ENCODE results near the gene PIWIL4. TPM values are rescaled to one million over a fixed set of nuclear protein-coding genes. Genes with fewer than 3 reads are reported as not detected.
A peak's percentile ranks its signal among the peaks of the same experiment; 100 is the strongest.

PIWIL4 gene
- total RNA-seq, 2 donors from 2014 or later = 0.48 to 1.1 TPM

GRCh38 chr11:94585399-94585798 lies 18.2 kb downstream of the PIWIL4 start:
- Mint-ChIP-seq H3K4me1 (no peaks in the 10 kb centered on the region), H3K9me3 (no peaks in the 10 kb centered on the region), H3K4me3 (no peak overlapping the region), H3K27me3 (peaks cover 4% of the 10 kb centered on the region), H3K36me3 (ENCODE audit: low read depth) (no peaks in the 10 kb centered on the region), H3K27ac (no peak overlapping the region)
- ATAC-seq (replicated peaks) = no peak

- no peak overlapping the region for H3K27ac Mint-ChIP-seq
- no peak for ATAC-seq (replicated peaks)
- H3K9me3 Mint-ChIP-seq = no peaks in the 10 kb centered on the region
- H3K27me3 Mint-ChIP-seq = no peaks in the 10 kb centered on the region
- no peaks in the 10 kb centered on the region for H3K36me3 Mint-ChIP-seq (ENCODE audit: low read depth)
- H3K4me1 Mint-ChIP-seq = no peaks in the 10 kb centered on the region
- no peak overlapping the region for H3K4me3 Mint-ChIP-seq
These were observed 19.4 kb downstream of the PIWIL4 start for GRCh38 chr11:94586546-94586945.

GRCh38 chr11:94586978-94587377 lies 19.8 kb downstream of the PIWIL4 start:
- Mint-ChIP-seq H3K4me1 (no peaks in the 10 kb centered on the region), H3K4me3 (no peak overlapping the region), H3K9me3 (no peaks in the 10 kb centered on the region), H3K27ac (no peak overlapping the region), H3K36me3 (ENCODE audit: low read depth) (no peaks in the 10 kb centered on the region), H3K27me3 (no peaks in the 10 kb centered on the region)
- ATAC-seq (replicated peaks) = no peak

- Mint-ChIP-seq H3K9me3 (no peaks in the 10 kb centered on the region), H3K36me3 (ENCODE audit: low read depth) (no peaks in the 10 kb centered on the region), H3K27me3 (no peaks in the 10 kb centered on the region), H3K4me1 (no peaks in the 10 kb centered on the region), H3K4me3 (no peak overlapping the region), H3K27ac (no peak overlapping the region)
- no peak for ATAC-seq (replicated peaks)
These were observed 21.3 kb downstream of the PIWIL4 start for GRCh38 chr11:94588366-94588942.

- no peak overlapping the region for H3K4me3 Mint-ChIP-seq
- ATAC-seq (replicated peaks) = no peak
- no peaks in the 10 kb centered on the region for H3K27me3 Mint-ChIP-seq
- no peak overlapping the region for H3K27ac Mint-ChIP-seq
- no peaks in the 10 kb centered on the region for H3K36me3 Mint-ChIP-seq (ENCODE audit: low read depth)
- H3K4me1 Mint-ChIP-seq = no peaks in the 10 kb centered on the region
- no peaks in the 10 kb centered on the region for H3K9me3 Mint-ChIP-seq
These were observed 23.3 kb downstream of the PIWIL4 start for GRCh38 chr11:94590352-94591041.

- Mint-ChIP-seq H3K9me3 (no peaks in the 10 kb centered on the region), H3K36me3 (ENCODE audit: low read depth) (no peaks in the 10 kb centered on the region), H3K4me1 (no peaks in the 10 kb centered on the region), H3K4me3 (no peak overlapping the region), H3K27me3 (no peaks in the 10 kb centered on the region), H3K27ac (no peak overlapping the region)
- ATAC-seq (replicated peaks) = peak; percentile 42
These were observed 25.9 kb downstream of the PIWIL4 start for GRCh38 chr11:94593030-94593429.

GRCh38 chr11:94595076-94595475 lies 27.9 kb downstream of the PIWIL4 start:
- no peak for ATAC-seq (replicated peaks)
- H3K27me3 Mint-ChIP-seq = no peaks in the 10 kb centered on the region
- no peaks in the 10 kb centered on the region for H3K4me1 Mint-ChIP-seq
- no peak overlapping the region for H3K4me3 Mint-ChIP-seq
- peaks cover under 1% of the 10 kb centered on the region for H3K9me3 Mint-ChIP-seq
- no peaks in the 10 kb centered on the region for H3K36me3 Mint-ChIP-seq (ENCODE audit: low read depth)
- H3K27ac Mint-ChIP-seq = no peak overlapping the region

GRCh38 chr11:94597896-94598295 lies 30.7 kb downstream of the PIWIL4 start:
- Mint-ChIP-seq H3K36me3 (ENCODE audit: low read depth) (no peaks in the 10 kb centered on the region), H3K27me3 (no peaks in the 10 kb centered on the region), H3K9me3 (peaks cover 4% of the 10 kb centered on the region), H3K4me3 (no peak overlapping the region), H3K4me1 (no peaks in the 10 kb centered on the region), H3K27ac (no peak overlapping the region)
- no peak for ATAC-seq (replicated peaks)

- Mint-ChIP-seq H3K4me1 (no peaks in the 10 kb centered on the region), H3K27ac (no peak overlapping the region), H3K9me3 (peaks cover 4% of the 10 kb centered on the region), H3K36me3 (ENCODE audit: low read depth) (no peaks in the 10 kb centered on the region), H3K4me3 (no peak overlapping the region), H3K27me3 (no peaks in the 10 kb centered on the region)
- ATAC-seq (replicated peaks) = no peak
These were observed 32.3 kb downstream of the PIWIL4 start for GRCh38 chr11:94599510-94599909.

- no peak overlapping the region for H3K27ac Mint-ChIP-seq
- H3K9me3 Mint-ChIP-seq = peaks cover 4% of the 10 kb centered on the region
- H3K36me3 Mint-ChIP-seq (ENCODE audit: low read depth) = no peaks in the 10 kb centered on the region
- no peak overlapping the region for H3K4me3 Mint-ChIP-seq
- peak; percentile 96 for ATAC-seq (replicated peaks)
- no peaks in the 10 kb centered on the region for H3K4me1 Mint-ChIP-seq
- no peaks in the 10 kb centered on the region for H3K27me3 Mint-ChIP-seq
These were observed 35.5 kb downstream of the PIWIL4 start for GRCh38 chr11:94602430-94603372.

- H3K4me3 Mint-ChIP-seq = no peak overlapping the region
- no peak for ATAC-seq (replicated peaks)
- peaks cover 4% of the 10 kb centered on the region for H3K9me3 Mint-ChIP-seq
- no peaks in the 10 kb centered on the region for H3K27me3 Mint-ChIP-seq
- H3K27ac Mint-ChIP-seq = no peak overlapping the region
- no peaks in the 10 kb centered on the region for H3K4me1 Mint-ChIP-seq
- H3K36me3 Mint-ChIP-seq (ENCODE audit: low read depth) = no peaks in the 10 kb centered on the region
These were observed 36.4 kb downstream of the PIWIL4 start for GRCh38 chr11:94603587-94603986.

- no peak overlapping the region for H3K4me3 Mint-ChIP-seq
- H3K36me3 Mint-ChIP-seq (ENCODE audit: low read depth) = no peaks in the 10 kb centered on the region
- no peaks in the 10 kb centered on the region for H3K4me1 Mint-ChIP-seq
- no peak for ATAC-seq (replicated peaks)
- peaks cover 4% of the 10 kb centered on the region for H3K9me3 Mint-ChIP-seq
- H3K27me3 Mint-ChIP-seq = no peaks in the 10 kb centered on the region
- H3K27ac Mint-ChIP-seq = no peak overlapping the region
These were observed 37.3 kb downstream of the PIWIL4 start for GRCh38 chr11:94604482-94604881.

GRCh38 chr11:94613120-94613519 lies 46.0 kb downstream of the PIWIL4 start:
- no peak overlapping the region for H3K4me3 Mint-ChIP-seq
- H3K27ac Mint-ChIP-seq = no peak overlapping the region
- no peak for ATAC-seq (replicated peaks)
- H3K9me3 Mint-ChIP-seq = peaks cover 21% of the 10 kb centered on the region
- no peaks in the 10 kb centered on the region for H3K27me3 Mint-ChIP-seq
- no peaks in the 10 kb centered on the region for H3K36me3 Mint-ChIP-seq (ENCODE audit: low read depth)
- no peaks in the 10 kb centered on the region for H3K4me1 Mint-ChIP-seq

- ATAC-seq (replicated peaks) = peak; percentile 64
- no peaks in the 10 kb centered on the region for H3K4me1 Mint-ChIP-seq
- peaks cover 10% of the 10 kb centered on the region for H3K27me3 Mint-ChIP-seq
- peaks cover 4% of the 10 kb centered on the region for H3K9me3 Mint-ChIP-seq
- H3K36me3 Mint-ChIP-seq (ENCODE audit: low read depth) = no peaks in the 10 kb centered on the region
- H3K27ac Mint-ChIP-seq = no peak overlapping the region
- no peak overlapping the region for H3K4me3 Mint-ChIP-seq
These were observed 56.1 kb downstream of the PIWIL4 start for GRCh38 chr11:94623120-94623735.
